ENCODE results near the gene CCDC3. TPM values are rescaled to one million over a fixed set of nuclear protein-coding genes. Genes with fewer than 3 reads are reported as not detected.

Gene CCDC3
- total RNA-seq, 1 experiment from 2014 or later, result 0.10 TPM

DNA sequence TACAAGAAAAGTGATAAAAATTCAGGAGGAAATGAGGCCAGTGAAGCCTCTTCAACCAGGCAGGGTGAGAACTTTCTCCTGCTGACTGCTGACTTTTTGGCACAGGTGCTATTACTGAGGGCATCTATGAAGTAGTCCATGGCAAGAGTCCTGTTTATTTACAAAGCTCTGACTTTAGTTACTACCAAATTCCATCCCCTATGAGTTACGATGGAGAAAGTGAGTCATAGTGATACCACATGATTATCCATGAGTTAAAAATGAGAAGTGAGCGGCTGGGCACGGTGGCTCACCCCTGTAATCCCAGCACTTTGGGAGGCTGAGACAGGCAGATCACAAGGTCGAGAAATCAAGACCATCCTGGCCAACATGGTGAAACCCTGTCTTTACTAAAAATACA lies 19.9 kb downstream of the CCDC3 start:
- no TSS peak for BruUV-seq (replicated peaks)
- CTCF ChIA-PET, result no interaction called here
- peak; percentile 69; the same call in 1 of the 2 replicates for ATAC-seq

DNA sequence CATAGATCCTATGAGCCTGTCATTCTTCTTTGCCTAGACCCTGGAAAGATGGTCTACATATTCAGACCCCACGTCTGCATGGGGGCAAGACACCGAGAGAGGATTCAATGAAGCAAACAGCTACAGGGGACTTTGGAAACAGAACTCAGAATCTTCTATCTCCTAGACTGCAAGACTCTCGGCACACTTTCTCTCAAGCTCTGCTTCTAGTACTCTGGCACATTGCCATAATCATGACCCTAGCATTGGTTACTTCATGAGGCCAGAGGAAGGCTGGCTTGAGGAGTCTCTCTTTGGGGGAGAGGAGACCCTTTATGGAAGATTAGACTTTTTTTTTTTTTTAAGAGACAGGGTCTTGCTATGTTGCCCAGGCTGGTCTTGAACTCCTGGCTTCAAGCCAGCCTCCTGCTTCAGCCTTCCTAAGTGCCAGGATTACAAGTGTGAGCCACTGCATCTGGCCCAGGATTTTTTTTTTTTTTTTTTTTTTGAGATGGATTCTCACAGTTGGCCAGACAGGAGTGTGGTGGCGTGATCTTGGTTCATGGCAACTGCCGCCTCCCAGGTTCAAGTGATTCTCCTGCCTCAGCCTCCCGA lies 20.7 kb downstream of the CCDC3 start:
- intact Hi-C loops (cut with micrococcal nuclease; ENCODE audit: unreplicated experiment) (no loop called here), in situ Hi-C loops (cut with HindIII; ENCODE audit: low pct_unique_long_range_greater_than_20kb, low sequenced_read_pairs) (no loop called here)
- Histone ChIP-seq H3K4me1 (ENCODE audit: control insufficient read depth, insufficient read depth, low read length) (no peaks in the 10 kb centered on the region), H3K27me3 (ENCODE audit: control insufficient read depth, insufficient read depth, low read length) (no peaks in the 10 kb centered on the region), H3K36me3 (ENCODE audit: control insufficient read depth, insufficient read depth, low read length) (no peaks in the 10 kb centered on the region), H3K9me3 (ENCODE audit: control insufficient read depth, insufficient read depth, low read depth, low read length) (no peaks in the 10 kb centered on the region), H3K27ac (ENCODE audit: low read length) (no peak overlapping the region), H3K4me3 (ENCODE audit: low read depth in 2 of 2, low read length in 2 of 2) (no peak overlapping the region)
- CTCF ChIA-PET, result no interaction called here
- ATAC-seq, result no peak
- BruUV-seq (replicated peaks), result no TSS peak
- no peak for DNase-seq (ENCODE audit: low read depth, low spot score)
- POLR2A ChIA-PET, result no interaction called here
- no peak for TF ChIP-seq SIN3A (IDR thresholded peaks at IDR 0.05; ENCODE audit: borderline replicate concordance, insufficient read depth, low read depth, low read length)
- no peak for TF ChIP-seq POLR2AphosphoS5 (IDR thresholded peaks at IDR 0.05; ENCODE audit: low read depth, low read length)
- TF ChIP-seq, protein P1, sequence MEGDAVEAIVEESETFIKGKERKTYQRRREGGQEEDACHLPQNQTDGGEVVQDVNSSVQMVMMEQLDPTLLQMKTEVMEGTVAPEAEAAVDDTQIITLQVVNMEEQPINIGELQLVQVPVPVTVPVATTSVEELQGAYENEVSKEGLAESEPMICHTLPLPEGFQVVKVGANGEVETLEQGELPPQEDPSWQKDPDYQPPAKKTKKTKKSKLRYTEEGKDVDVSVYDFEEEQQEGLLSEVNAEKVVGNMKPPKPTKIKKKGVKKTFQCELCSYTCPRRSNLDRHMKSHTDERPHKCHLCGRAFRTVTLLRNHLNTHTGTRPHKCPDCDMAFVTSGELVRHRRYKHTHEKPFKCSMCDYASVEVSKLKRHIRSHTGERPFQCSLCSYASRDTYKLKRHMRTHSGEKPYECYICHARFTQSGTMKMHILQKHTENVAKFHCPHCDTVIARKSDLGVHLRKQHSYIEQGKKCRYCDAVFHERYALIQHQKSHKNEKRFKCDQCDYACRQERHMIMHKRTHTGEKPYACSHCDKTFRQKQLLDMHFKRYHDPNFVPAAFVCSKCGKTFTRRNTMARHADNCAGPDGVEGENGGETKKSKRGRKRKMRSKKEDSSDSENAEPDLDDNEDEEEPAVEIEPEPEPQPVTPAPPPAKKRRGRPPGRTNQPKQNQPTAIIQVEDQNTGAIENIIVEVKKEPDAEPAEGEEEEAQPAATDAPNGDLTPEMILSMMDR (IDR thresholded peaks at IDR 0.05), result no peak
- TF ChIP-seq, protein P2, sequence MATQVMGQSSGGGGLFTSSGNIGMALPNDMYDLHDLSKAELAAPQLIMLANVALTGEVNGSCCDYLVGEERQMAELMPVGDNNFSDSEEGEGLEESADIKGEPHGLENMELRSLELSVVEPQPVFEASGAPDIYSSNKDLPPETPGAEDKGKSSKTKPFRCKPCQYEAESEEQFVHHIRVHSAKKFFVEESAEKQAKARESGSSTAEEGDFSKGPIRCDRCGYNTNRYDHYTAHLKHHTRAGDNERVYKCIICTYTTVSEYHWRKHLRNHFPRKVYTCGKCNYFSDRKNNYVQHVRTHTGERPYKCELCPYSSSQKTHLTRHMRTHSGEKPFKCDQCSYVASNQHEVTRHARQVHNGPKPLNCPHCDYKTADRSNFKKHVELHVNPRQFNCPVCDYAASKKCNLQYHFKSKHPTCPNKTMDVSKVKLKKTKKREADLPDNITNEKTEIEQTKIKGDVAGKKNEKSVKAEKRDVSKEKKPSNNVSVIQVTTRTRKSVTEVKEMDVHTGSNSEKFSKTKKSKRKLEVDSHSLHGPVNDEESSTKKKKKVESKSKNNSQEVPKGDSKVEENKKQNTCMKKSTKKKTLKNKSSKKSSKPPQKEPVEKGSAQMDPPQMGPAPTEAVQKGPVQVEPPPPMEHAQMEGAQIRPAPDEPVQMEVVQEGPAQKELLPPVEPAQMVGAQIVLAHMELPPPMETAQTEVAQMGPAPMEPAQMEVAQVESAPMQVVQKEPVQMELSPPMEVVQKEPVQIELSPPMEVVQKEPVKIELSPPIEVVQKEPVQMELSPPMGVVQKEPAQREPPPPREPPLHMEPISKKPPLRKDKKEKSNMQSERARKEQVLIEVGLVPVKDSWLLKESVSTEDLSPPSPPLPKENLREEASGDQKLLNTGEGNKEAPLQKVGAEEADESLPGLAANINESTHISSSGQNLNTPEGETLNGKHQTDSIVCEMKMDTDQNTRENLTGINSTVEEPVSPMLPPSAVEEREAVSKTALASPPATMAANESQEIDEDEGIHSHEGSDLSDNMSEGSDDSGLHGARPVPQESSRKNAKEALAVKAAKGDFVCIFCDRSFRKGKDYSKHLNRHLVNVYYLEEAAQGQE (IDR thresholded peaks at IDR 0.05; ENCODE audit: insufficient read depth in 1 of 2, low read depth in 2 of 2, low read length in 1 of 2), result no peak
- TF ChIP-seq TCF7L2 (IDR thresholded peaks at IDR 0.05; ENCODE audit: low read depth, low read length), result no peak

More for the DNA sequence above, 19.9 kb downstream of the CCDC3 start:
- Histone ChIP-seq H3K27me3 (ENCODE audit: control insufficient read depth, insufficient read depth, low read length) (no peaks in the 10 kb centered on the region), H3K4me1 (ENCODE audit: control insufficient read depth, insufficient read depth, low read length) (no peaks in the 10 kb centered on the region), H3K4me3 (ENCODE audit: low read depth in 2 of 2, low read length in 2 of 2) (no peak overlapping the region), H3K36me3 (ENCODE audit: control insufficient read depth, insufficient read depth, low read length) (no peaks in the 10 kb centered on the region), H3K9me3 (ENCODE audit: control insufficient read depth, insufficient read depth, low read depth, low read length) (no peaks in the 10 kb centered on the region), H3K27ac (ENCODE audit: low read length) (no peak overlapping the region)
- TF ChIP-seq, protein P1 (IDR thresholded peaks at IDR 0.05), result no peak
- intact Hi-C loops (cut with micrococcal nuclease; ENCODE audit: unreplicated experiment), result no loop called here
- peak; percentile 48 for DNase-seq (ENCODE audit: low read depth, low spot score)
- POLR2A ChIA-PET, result no interaction called here
- in situ Hi-C loops (cut with HindIII; ENCODE audit: low pct_unique_long_range_greater_than_20kb, low sequenced_read_pairs), result no loop called here

Measured in Panc1 (cell line).